Panc1 (cell line): ENCODE results near the gene HES5. TPM values are rescaled to one million over a fixed set of nuclear protein-coding genes. Genes with fewer than 3 reads are reported as not detected.

Experiments
- ATAC-seq: fragments of 200-7000 bp; cut with Tn5 transposase; 2 replicates; pipeline ENCODE4 v1.9.1; 2020; ENCODE audit warnings: mild to moderate bottlenecking, moderate library complexity
- BruUV-seq: library from RNA; stranded (reverse); fragments of 400-500 nt; replicated peaks from 2 replicates; lab custom pipeline; 2021; lab: Mats Ljungman, UMichigan
- CTCF ChIA-PET: fragments of 300-600 bp; sonication (Branson Sonifier 250); formaldehyde crosslinking; loops from one replicate; lab custom pipeline; 2022; ENCODE audit warnings: antibody characterized with exemption; lab: Charles Lee
- POLR2A ChIA-PET: fragments of 300-600 bp; sonication (Branson Sonifier 250); formaldehyde crosslinking; loops from one replicate; lab custom pipeline; 2022; ENCODE audit warnings: antibody characterized with exemption; lab: Charles Lee
- DNase-seq: peaks from one replicate; pipeline ENCODE4 v3.0.0-alpha.2; 2010; ENCODE audit warnings: low read depth, low spot score
- H3K27ac ChIP-seq: 2 replicates; pipeline ENCODE4 v1.5.1; 2011; ENCODE audit warnings: mild to moderate bottlenecking, low read length, inconsistent platforms
- H3K27me3 ChIP-seq: fragments of 200-500 bp; sonication (Bioruptor generic); 2 replicates; pipeline ENCODE4 v1.6.0; 2014; ENCODE audit warnings: low read length, inconsistent platforms; ENCODE audit not compliant: control insufficient read depth, insufficient read depth
- H3K36me3 ChIP-seq: fragments of 200-500 bp; sonication (Bioruptor generic); 2 replicates; pipeline ENCODE4 v1.5.1; 2014; ENCODE audit warnings: inconsistent platforms, mild to moderate bottlenecking, low read length, moderate library complexity; ENCODE audit not compliant: control insufficient read depth, insufficient read depth
- H3K4me1 ChIP-seq: 2 replicates; pipeline ENCODE4 v1.5.1; 2011; ENCODE audit warnings: inconsistent platforms, mild to moderate bottlenecking, low read length, moderate library complexity; ENCODE audit not compliant: control insufficient read depth, insufficient read depth
- H3K4me3 ChIP-seq, 2 experiments: 2 replicates each; pipeline ENCODE4 v1.5.1; 2011 to 2012; ENCODE audit warnings: low read depth in 2 of 2, low read length in 2 of 2, mild to moderate bottlenecking in 2 of 2, inconsistent platforms in 1 of 2, moderate library complexity in 1 of 2
- H3K9me3 ChIP-seq: fragments of 200-500 bp; sonication (Bioruptor generic); 2 replicates; pipeline ENCODE4 v1.5.1; 2014; ENCODE audit warnings: low read depth, mild to moderate bottlenecking, inconsistent platforms, low read length, moderate library complexity; ENCODE audit not compliant: control insufficient read depth, insufficient read depth
- POLR2AphosphoS5 ChIP-seq: IDR thresholded peaks from 2 replicates; pipeline ENCODE4 v1.6.1; 2012; ENCODE audit warnings: mild to moderate bottlenecking, low read depth, low read length, moderate library complexity
- SIN3A ChIP-seq: IDR thresholded peaks from 2 replicates; pipeline ENCODE4 v1.6.1; 2012; ENCODE audit warnings: low read depth, mild to moderate bottlenecking, low read length, moderate library complexity, borderline replicate concordance; ENCODE audit not compliant: insufficient read depth
- TCF7L2 ChIP-seq: IDR thresholded peaks from 2 replicates; pipeline ENCODE4 v1.6.1; 2011; ENCODE audit warnings: mild to moderate bottlenecking, low read depth, low read length, inconsistent platforms
- in situ Hi-C: cut with HindIII; loops from 2 replicates; pipeline ENCODE4 v1.10.0; 2016; ENCODE audit warnings: low sequenced_read_pairs, low pct_unique_long_range_greater_than_20kb
- intact Hi-C: fragments of 100-400 bp; cut with micrococcal nuclease; formaldehyde crosslinking; loops from one replicate; pipeline ENCODE4 v1.10.0; 2022; ENCODE audit not compliant: unreplicated experiment
- total RNA-seq: library from RNA; stranded (reverse); gene quantifications from one replicate; pipeline ENCODE4 v1.2.1, GENCODE V29; 2021; ENCODE audit not compliant: unreplicated experiment
- TF ChIP-seq, protein P1 (sequence below): fragments of 450-650 bp; IDR thresholded peaks from 2 replicates; pipeline ENCODE4 v1.5.1; 2017; ENCODE audit warnings: mild to moderate bottlenecking
- TF ChIP-seq, protein P2 (sequence below), 2 experiments: IDR thresholded peaks; 2 replicates each; pipeline ENCODE4 v1.6.1; 2011 to 2012; ENCODE audit warnings: low read depth in 2 of 2, control low read depth in 1 of 2, low read length in 1 of 2, mild to moderate bottlenecking in 1 of 2, moderate library complexity in 1 of 2; ENCODE audit not compliant: insufficient read depth in 1 of 2

Gene HES5
- total RNA-seq, 1 experiment from 2014 or later = not detected

DNA sequence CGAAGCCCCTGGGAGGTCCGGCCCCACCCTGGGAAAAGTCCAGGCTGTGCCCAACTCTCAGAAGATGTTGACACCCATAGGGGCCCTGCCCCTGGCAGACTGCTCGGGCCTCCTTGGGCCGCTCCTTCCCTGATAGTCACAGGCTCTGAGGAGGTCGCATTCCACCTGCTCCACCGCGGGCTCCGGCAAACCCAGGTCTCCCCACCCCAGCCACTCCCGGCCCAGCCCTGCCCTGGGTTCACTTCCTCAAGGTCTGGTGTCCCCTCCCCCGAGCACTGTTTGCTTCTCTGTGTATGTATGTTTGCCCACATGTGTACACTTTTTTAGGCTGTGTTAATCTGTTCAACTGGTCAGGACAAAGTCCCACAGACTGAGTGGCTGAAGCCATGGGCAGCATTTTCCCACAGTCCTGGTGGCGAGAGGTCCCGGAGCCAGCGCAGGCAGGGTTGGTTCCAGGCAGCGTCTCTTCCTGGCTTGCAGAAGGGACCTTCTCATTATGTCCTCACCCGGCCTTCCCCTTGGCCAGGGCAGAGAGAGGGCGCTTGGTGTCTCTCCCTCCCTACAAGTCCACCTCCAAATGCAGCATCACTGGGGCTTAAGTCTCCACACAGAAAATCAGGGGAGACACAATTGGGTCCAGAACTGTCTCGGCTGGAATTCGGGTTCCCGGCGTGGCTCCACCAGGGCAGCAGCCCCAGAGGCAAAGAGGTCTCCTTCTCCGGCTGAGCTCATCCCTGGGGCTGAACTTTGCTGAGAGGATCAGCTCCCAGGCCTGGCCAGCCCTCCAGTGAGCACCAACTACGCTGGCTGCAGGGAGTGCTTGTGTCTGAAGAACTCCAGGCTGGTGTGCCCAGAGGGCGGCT lies 46.0 kb upstream of the HES5 start:
- intact Hi-C loops (no loop called here), in situ Hi-C loops (no loop called here)
- TF ChIP-seq POLR2AphosphoS5 (no peak), SIN3A (no peak), TCF7L2 (no peak)
- TF ChIP-seq, protein P1, sequence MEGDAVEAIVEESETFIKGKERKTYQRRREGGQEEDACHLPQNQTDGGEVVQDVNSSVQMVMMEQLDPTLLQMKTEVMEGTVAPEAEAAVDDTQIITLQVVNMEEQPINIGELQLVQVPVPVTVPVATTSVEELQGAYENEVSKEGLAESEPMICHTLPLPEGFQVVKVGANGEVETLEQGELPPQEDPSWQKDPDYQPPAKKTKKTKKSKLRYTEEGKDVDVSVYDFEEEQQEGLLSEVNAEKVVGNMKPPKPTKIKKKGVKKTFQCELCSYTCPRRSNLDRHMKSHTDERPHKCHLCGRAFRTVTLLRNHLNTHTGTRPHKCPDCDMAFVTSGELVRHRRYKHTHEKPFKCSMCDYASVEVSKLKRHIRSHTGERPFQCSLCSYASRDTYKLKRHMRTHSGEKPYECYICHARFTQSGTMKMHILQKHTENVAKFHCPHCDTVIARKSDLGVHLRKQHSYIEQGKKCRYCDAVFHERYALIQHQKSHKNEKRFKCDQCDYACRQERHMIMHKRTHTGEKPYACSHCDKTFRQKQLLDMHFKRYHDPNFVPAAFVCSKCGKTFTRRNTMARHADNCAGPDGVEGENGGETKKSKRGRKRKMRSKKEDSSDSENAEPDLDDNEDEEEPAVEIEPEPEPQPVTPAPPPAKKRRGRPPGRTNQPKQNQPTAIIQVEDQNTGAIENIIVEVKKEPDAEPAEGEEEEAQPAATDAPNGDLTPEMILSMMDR = no peak
- TF ChIP-seq, protein P2, sequence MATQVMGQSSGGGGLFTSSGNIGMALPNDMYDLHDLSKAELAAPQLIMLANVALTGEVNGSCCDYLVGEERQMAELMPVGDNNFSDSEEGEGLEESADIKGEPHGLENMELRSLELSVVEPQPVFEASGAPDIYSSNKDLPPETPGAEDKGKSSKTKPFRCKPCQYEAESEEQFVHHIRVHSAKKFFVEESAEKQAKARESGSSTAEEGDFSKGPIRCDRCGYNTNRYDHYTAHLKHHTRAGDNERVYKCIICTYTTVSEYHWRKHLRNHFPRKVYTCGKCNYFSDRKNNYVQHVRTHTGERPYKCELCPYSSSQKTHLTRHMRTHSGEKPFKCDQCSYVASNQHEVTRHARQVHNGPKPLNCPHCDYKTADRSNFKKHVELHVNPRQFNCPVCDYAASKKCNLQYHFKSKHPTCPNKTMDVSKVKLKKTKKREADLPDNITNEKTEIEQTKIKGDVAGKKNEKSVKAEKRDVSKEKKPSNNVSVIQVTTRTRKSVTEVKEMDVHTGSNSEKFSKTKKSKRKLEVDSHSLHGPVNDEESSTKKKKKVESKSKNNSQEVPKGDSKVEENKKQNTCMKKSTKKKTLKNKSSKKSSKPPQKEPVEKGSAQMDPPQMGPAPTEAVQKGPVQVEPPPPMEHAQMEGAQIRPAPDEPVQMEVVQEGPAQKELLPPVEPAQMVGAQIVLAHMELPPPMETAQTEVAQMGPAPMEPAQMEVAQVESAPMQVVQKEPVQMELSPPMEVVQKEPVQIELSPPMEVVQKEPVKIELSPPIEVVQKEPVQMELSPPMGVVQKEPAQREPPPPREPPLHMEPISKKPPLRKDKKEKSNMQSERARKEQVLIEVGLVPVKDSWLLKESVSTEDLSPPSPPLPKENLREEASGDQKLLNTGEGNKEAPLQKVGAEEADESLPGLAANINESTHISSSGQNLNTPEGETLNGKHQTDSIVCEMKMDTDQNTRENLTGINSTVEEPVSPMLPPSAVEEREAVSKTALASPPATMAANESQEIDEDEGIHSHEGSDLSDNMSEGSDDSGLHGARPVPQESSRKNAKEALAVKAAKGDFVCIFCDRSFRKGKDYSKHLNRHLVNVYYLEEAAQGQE (IDR thresholded peaks at IDR 0.05; ENCODE audit: insufficient read depth in 1 of 2, low read depth in 2 of 2, low read length in 1 of 2) = no peak
- no TSS peak for BruUV-seq
- Histone ChIP-seq H3K27me3 (no peaks in the 10 kb centered on the region), H3K36me3 (no peaks in the 10 kb centered on the region), H3K4me3 (no peak overlapping the region), H3K9me3 (peaks cover 10% of the 10 kb centered on the region; the same call in 1 of the 2 replicates), H3K27ac (no peak overlapping the region), H3K4me1 (no peaks in the 10 kb centered on the region; the same call in 1 of the 2 replicates)
- DNase-seq = no peak
- ChIA-PET CTCF (no interaction called here), POLR2A (no interaction called here)
- ATAC-seq = no peak

- Histone ChIP-seq H3K27me3 (no peaks in the 10 kb centered on the region), H3K4me3 (no peak overlapping the region), H3K36me3 (no peaks in the 10 kb centered on the region), H3K4me1 (no peaks in the 10 kb centered on the region; the same call in 1 of the 2 replicates), H3K27ac (no peak overlapping the region), H3K9me3 (peaks cover 10% of the 10 kb centered on the region; the same call in 1 of the 2 replicates)
- no peak for ATAC-seq
- TF ChIP-seq POLR2AphosphoS5 (no peak), TCF7L2 (no peak), SIN3A (no peak)
- TF ChIP-seq, protein P2 (IDR thresholded peaks at IDR 0.05; ENCODE audit: insufficient read depth in 1 of 2, low read depth in 2 of 2, low read length in 1 of 2) = no peak
- TF ChIP-seq, protein P1 = no peak
- in situ Hi-C loops (no loop called here), intact Hi-C loops (no loop called here)
- CTCF ChIA-PET = interaction anchor here (0.5 kb wide), 1 partner anchor 73 kb away, joined by 3 read pairs; no protein-coding TSS in a partner anchor
- POLR2A ChIA-PET = no interaction called here
- no peak for DNase-seq
- no TSS peak for BruUV-seq
Observed at GRCh38 chr1:2574350-2574749, 44.3 kb upstream of the HES5 start.
